Activated B cell treated with CpG ODN at 0.5 μM for 24 hours (primary cell): ENCODE data around the gene CNN3. TPM values are rescaled to one million over a fixed set of nuclear protein-coding genes. Genes with fewer than 3 reads are reported as not detected.

Experiments used
- ATAC-seq: fragments of 200-7000 bp; cut with Tn5 transposase; one replicate; pipeline ENCODE4 v1.10.0; 2021; ENCODE audit warnings: low read depth, mild to moderate bottlenecking, moderate library complexity
- CTCF ChIA-PET: fragments of 350-600 bp; sonication (Branson Sonifier 250); formaldehyde crosslinking; loops from one replicate; lab custom pipeline; 2021; ENCODE audit warnings: antibody characterized with exemption; lab: Charles Lee
- POLR2A ChIA-PET: fragments of 350-600 bp; sonication (Branson Sonifier 250); formaldehyde crosslinking; loops from one replicate; lab custom pipeline; 2021; ENCODE audit warnings: antibody characterized with exemption; lab: Charles Lee
- DNase-seq: peaks from one replicate; pipeline ENCODE4 v3.0.0; 2022
- H3K27ac Mint-ChIP-seq: one replicate; pipeline ENCODE4 v1.8.0; 2020; ENCODE audit warnings: mixed read lengths
- H3K27me3 Mint-ChIP-seq: one replicate; pipeline ENCODE4 v1.8.0; 2021; ENCODE audit warnings: mixed read lengths
- H3K36me3 Mint-ChIP-seq: one replicate; pipeline ENCODE4 v1.8.0; 2021; ENCODE audit warnings: low read depth, mixed read lengths
- H3K4me1 Mint-ChIP-seq: one replicate; pipeline ENCODE4 v1.8.0; 2021; ENCODE audit warnings: mixed read lengths
- H3K4me3 Mint-ChIP-seq: one replicate; pipeline ENCODE4 v1.8.0; 2020; ENCODE audit warnings: mild to moderate bottlenecking, mixed read lengths
- H3K9me3 Mint-ChIP-seq: one replicate; pipeline ENCODE4 v1.8.0; 2020; ENCODE audit warnings: mixed read lengths
- CTCF ChIP-seq: fragments of 200-600 bp; IDR thresholded peaks from one replicate; pipeline ENCODE4 v1.8.0; 2022; ENCODE audit warnings: antibody characterized with exemption, mild to moderate bottlenecking
- intact Hi-C: fragments of 100-400 bp; cut with micrococcal nuclease; formaldehyde crosslinking; loops from one replicate; pipeline ENCODE4 v1.15.1; 2024
- total RNA-seq: library from RNA; stranded (reverse); gene quantifications from 2 replicates; pipeline ENCODE4 v1.2.3, GENCODE V29; 2022

CNN3 gene
- total RNA-seq, 1 donor from 2014 or later = 6.2 TPM

- H3K36me3 Mint-ChIP-seq = no peaks in the 10 kb centered on the region
- ChIA-PET CTCF (no interaction called here), POLR2A (no interaction called here)
- H3K27ac Mint-ChIP-seq = no peak overlapping the region
- no peak for TF ChIP-seq CTCF
- intact Hi-C loops = no loop called here
- H3K4me3 Mint-ChIP-seq = no peak overlapping the region
- ATAC-seq (no peak), DNase-seq (no peak)
- H3K4me1 Mint-ChIP-seq = no peaks in the 10 kb centered on the region
- H3K27me3 Mint-ChIP-seq = peaks cover 13% of the 10 kb centered on the region
- H3K9me3 Mint-ChIP-seq = no peaks in the 10 kb centered on the region
Measured at GRCh38 chr1:94940738-94941137, 13.8 kb upstream of the CNN3 start.

GRCh38 chr1:94937820-94938219 is 10.9 kb upstream of the CNN3 start:
- CTCF ChIA-PET = no interaction called here
- Mint-ChIP-seq H3K9me3 (no peaks in the 10 kb centered on the region), H3K27me3 (no peaks in the 10 kb centered on the region), H3K4me3 (no peak overlapping the region), H3K27ac (no peak overlapping the region), H3K36me3 (no peaks in the 10 kb centered on the region), H3K4me1 (no peaks in the 10 kb centered on the region)
- no peak for TF ChIP-seq CTCF
- DNase-seq (no peak), ATAC-seq (no peak)
- POLR2A ChIA-PET = no interaction called here
- intact Hi-C loops = no loop called here

GRCh38 chr1:94936861-94937620 is 10.1 kb upstream of the CNN3 start:
- no peak for TF ChIP-seq CTCF
- POLR2A ChIA-PET = no interaction called here
- H3K4me1 Mint-ChIP-seq = no peaks in the 10 kb centered on the region

GRCh38 chr1:94935476-94935875 is 8.6 kb upstream of the CNN3 start:
- intact Hi-C loops = no loop called here
- ATAC-seq (no peak), DNase-seq (no peak)
- Mint-ChIP-seq H3K9me3 (no peaks in the 10 kb centered on the region), H3K4me1 (no peaks in the 10 kb centered on the region), H3K27me3 (no peaks in the 10 kb centered on the region), H3K4me3 (no peak overlapping the region), H3K27ac (no peak overlapping the region), H3K36me3 (no peaks in the 10 kb centered on the region)
- no peak for TF ChIP-seq CTCF
- CTCF ChIA-PET = no interaction called here
- POLR2A ChIA-PET = no interaction called here

More at GRCh38 chr1:94936861-94937620, 10.1 kb upstream of the CNN3 start:
- H3K27ac Mint-ChIP-seq = no peak overlapping the region
- no peaks in the 10 kb centered on the region for H3K27me3 Mint-ChIP-seq
- DNase-seq = no peak
- ATAC-seq = no peak
- CTCF ChIA-PET = no interaction called here
- H3K36me3 Mint-ChIP-seq = no peaks in the 10 kb centered on the region
- intact Hi-C loops = no loop called here
- no peak overlapping the region for H3K4me3 Mint-ChIP-seq
- H3K9me3 Mint-ChIP-seq = no peaks in the 10 kb centered on the region

- Mint-ChIP-seq H3K27me3 (no peaks in the 10 kb centered on the region), H3K27ac (no peak overlapping the region), H3K4me1 (no peaks in the 10 kb centered on the region), H3K4me3 (no peak overlapping the region), H3K36me3 (no peaks in the 10 kb centered on the region), H3K9me3 (no peaks in the 10 kb centered on the region)
- ChIA-PET POLR2A (no interaction called here), CTCF (no interaction called here)
- intact Hi-C loops = no loop called here
- no peak for TF ChIP-seq CTCF
- DNase-seq = no peak
- no peak for ATAC-seq
Measured at GRCh38 chr1:94935034-94935433, 8.1 kb upstream of the CNN3 start.
